SK-N-SH treated with all-trans-retinoic acid at 6 μM for 48 hours (cell line): Measurements from ENCODE around the gene TRIM37.

Experiments
- ATAC-seq: fragments of 200-7000 bp; cut with Tn5 transposase; 3 replicates; pipeline ENCODE4 v1.9.1; 2020; ENCODE audit warnings: mild to moderate bottlenecking, moderate library complexity
- ARNTL ChIP-seq: fragments of 450-650 bp; formaldehyde crosslinking; IDR thresholded peaks from 2 replicates; pipeline ENCODE4 v1.5.0; 2020; ENCODE audit warnings: low read depth, mild to moderate bottlenecking, moderate library complexity, borderline replicate concordance
- CSDC2 ChIP-seq: fragments of 250-450 bp; sonication (Bioruptor Pico); IDR thresholded peaks from 2 replicates; pipeline ENCODE4 v1.5.0; 2020; ENCODE audit warnings: mild to moderate bottlenecking, moderate library complexity
- CSRNP3 ChIP-seq: fragments of 250-450 bp; sonication (Bioruptor Pico); IDR thresholded peaks from 2 replicates; pipeline ENCODE4 v1.5.1; 2021; ENCODE audit warnings: mild to moderate bottlenecking, moderate library complexity
- ESRRG ChIP-seq: fragments of 250-450 bp; sonication (Bioruptor Pico); IDR thresholded peaks from 2 replicates; pipeline ENCODE4 v1.6.1; 2021; ENCODE audit warnings: mild to moderate bottlenecking
- ISL1 ChIP-seq: fragments of 250-450 bp; sonication (Bioruptor Pico); IDR thresholded peaks from 2 replicates; pipeline ENCODE4 v2.1.2; 2022; ENCODE audit warnings: mild to moderate bottlenecking, moderate library complexity
- OSR1 ChIP-seq: fragments of 250-450 bp; sonication (Bioruptor Pico); IDR thresholded peaks from 2 replicates; pipeline ENCODE4 v1.8.0; 2022; ENCODE audit warnings: moderate library complexity, mild to moderate bottlenecking, inconsistent platforms
- PATZ1 ChIP-seq: fragments of 250-450 bp; sonication (Bioruptor Pico); IDR thresholded peaks from 2 replicates; pipeline ENCODE4 v1.8.0; 2020; ENCODE audit warnings: mild to moderate bottlenecking, moderate library complexity, borderline replicate concordance
- POU6F1 ChIP-seq: fragments of 250-450 bp; sonication (Bioruptor Pico); IDR thresholded peaks from 2 replicates; pipeline ENCODE4 v1.8.0; 2021; ENCODE audit warnings: low read depth, mild to moderate bottlenecking, moderate library complexity, borderline replicate concordance
- PPARA ChIP-seq: fragments of 250-450 bp; sonication (Bioruptor Pico); IDR thresholded peaks from 2 replicates; pipeline ENCODE4 v1.5.0; 2020; ENCODE audit warnings: mild to moderate bottlenecking, borderline replicate concordance
- TCF4 ChIP-seq: fragments of 250-450 bp; sonication (Bioruptor Pico); IDR thresholded peaks from 2 replicates; pipeline ENCODE4 v1.8.0; 2021; ENCODE audit warnings: mild to moderate bottlenecking, moderate library complexity, borderline replicate concordance
- ZFP3 ChIP-seq: fragments of 250-450 bp; sonication (Bioruptor Pico); IDR thresholded peaks from 2 replicates; pipeline ENCODE4 v1.5.0; 2020; ENCODE audit warnings: mild to moderate bottlenecking, moderate library complexity
- ZFP30 ChIP-seq: fragments of 450-650 bp; formaldehyde crosslinking; IDR thresholded peaks from 2 replicates; pipeline ENCODE4 v1.5.0; 2022; ENCODE audit warnings: mild to moderate bottlenecking, moderate library complexity
- ZNF565 ChIP-seq: fragments of 450-650 bp; formaldehyde crosslinking; conservative IDR thresholded peaks from 2 replicates; pipeline ENCODE4 v1.5.0; 2020; ENCODE audit warnings: low read depth, mild to moderate bottlenecking, moderate library complexity
- ZNF8 ChIP-seq: fragments of 450-650 bp; formaldehyde crosslinking; IDR thresholded peaks from 2 replicates; pipeline ENCODE4 v1.5.0; 2020; ENCODE audit warnings: mild to moderate bottlenecking, moderate library complexity
- TF ChIP-seq, protein P1 (sequence below): fragments of 250-450 bp; sonication (Bioruptor Pico); IDR thresholded peaks from 2 replicates; pipeline ENCODE4 v1.5.0; 2020; ENCODE audit warnings: mild to moderate bottlenecking, moderate library complexity

TRIM37 gene

GRCh38 chr17:59069856-59070255, 36.8 kb downstream of the TRIM37 start:
- no peak for ATAC-seq
- TF ChIP-seq ESRRG (CRISPR knock-in tag): no peak
- TF ChIP-seq CSDC2: no peak
- no peak for TF ChIP-seq ARNTL
- TF ChIP-seq PATZ1 (CRISPR knock-in tag): no peak
- no peak for TF ChIP-seq POU6F1
- TF ChIP-seq ZNF565 (CRISPR knock-in tag): no peak
- TF ChIP-seq ZFP30 (CRISPR knock-in tag): no peak
- no peak for TF ChIP-seq PPARA (CRISPR knock-in tag)
- TF ChIP-seq OSR1: no peak
- TF ChIP-seq ISL1: no peak
- no peak for TF ChIP-seq ZNF8 (CRISPR knock-in tag)
- TF ChIP-seq CSRNP3: no peak

DNA sequence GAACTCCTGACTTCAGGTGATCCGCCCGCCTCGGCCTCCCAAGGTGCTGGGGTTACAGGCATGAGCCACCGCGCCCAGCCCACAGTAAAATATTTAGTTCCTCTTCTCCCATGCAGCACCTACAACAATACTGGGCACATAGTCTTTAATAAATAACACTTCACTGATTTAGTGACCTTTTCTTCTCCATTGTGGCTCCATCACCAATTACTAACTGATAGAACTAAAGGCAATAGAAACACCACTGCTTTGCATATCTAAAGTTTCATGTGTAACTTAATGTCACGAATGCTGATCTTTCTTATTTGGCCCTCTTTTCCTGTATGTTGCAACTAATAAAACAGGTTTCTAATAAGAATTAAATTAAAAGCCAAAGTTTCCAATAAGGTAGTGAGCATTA, 38.9 kb downstream of the TRIM37 start:
- TF ChIP-seq PPARA (CRISPR knock-in tag) (no peak), ISL1 (no peak), TCF4 (CRISPR knock-in tag) (no peak), PATZ1 (CRISPR knock-in tag) (no peak), ZNF565 (CRISPR knock-in tag) (no peak)
- TF ChIP-seq, protein P1, sequence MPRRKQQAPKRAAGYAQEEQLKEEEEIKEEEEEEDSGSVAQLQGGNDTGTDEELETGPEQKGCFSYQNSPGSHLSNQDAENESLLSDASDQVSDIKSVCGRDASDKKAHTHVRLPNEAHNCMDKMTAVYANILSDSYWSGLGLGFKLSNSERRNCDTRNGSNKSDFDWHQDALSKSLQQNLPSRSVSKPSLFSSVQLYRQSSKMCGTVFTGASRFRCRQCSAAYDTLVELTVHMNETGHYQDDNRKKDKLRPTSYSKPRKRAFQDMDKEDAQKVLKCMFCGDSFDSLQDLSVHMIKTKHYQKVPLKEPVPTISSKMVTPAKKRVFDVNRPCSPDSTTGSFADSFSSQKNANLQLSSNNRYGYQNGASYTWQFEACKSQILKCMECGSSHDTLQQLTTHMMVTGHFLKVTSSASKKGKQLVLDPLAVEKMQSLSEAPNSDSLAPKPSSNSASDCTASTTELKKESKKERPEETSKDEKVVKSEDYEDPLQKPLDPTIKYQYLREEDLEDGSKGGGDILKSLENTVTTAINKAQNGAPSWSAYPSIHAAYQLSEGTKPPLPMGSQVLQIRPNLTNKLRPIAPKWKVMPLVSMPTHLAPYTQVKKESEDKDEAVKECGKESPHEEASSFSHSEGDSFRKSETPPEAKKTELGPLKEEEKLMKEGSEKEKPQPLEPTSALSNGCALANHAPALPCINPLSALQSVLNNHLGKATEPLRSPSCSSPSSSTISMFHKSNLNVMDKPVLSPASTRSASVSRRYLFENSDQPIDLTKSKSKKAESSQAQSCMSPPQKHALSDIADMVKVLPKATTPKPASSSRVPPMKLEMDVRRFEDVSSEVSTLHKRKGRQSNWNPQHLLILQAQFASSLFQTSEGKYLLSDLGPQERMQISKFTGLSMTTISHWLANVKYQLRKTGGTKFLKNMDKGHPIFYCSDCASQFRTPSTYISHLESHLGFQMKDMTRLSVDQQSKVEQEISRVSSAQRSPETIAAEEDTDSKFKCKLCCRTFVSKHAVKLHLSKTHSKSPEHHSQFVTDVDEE (CRISPR knock-in tag): no peak
- ATAC-seq: no peak

DNA sequence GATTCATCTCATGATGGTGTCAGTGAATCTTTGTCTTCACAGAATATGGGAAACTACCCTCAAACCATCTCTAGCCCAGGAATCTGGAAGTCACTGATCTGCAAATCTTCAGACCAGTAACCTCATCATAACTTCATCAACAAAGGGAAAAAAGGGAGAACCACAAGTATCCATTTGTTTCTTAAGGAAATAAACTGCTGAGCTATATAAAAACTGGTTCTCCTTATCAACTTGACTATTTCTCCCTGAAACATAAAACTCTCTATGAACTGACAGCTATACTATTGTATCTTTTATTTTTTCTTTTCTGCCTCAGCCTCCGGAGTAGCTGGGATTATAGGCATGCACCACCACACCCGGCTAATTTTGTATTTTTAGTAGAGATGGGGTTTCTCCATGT, 39.3 kb downstream of the TRIM37 start:
- TF ChIP-seq TCF4 (CRISPR knock-in tag) (no peak), CSRNP3 (no peak), CSDC2 (no peak), ZFP3 (CRISPR knock-in tag) (no peak)
- ATAC-seq: no peak

GRCh38 chr17:59062509-59062908, 44.2 kb downstream of the TRIM37 start:
- no peak for TF ChIP-seq TCF4 (CRISPR knock-in tag)
- no peak for ATAC-seq
